Stimulated activated CD4-positive, alpha-beta T cell treated with anti-CD3 and anti-CD28 coated beads, Interleukin-12 subunit alpha, Interleukin-12 subunit beta, amount 100 ng/mL, for 48 hours (primary cell): Measurements from ENCODE around the gene MOGAT2.
"Not testable (repeated sequence)": the region's sequence is repeated elsewhere in the genome, so short reads cannot be mapped to it uniquely, and the experiment has no call there.

Experiments used
- DNase-seq, 3 donors: peaks; one replicate each; pipeline ENCODE4 v3.0.0-alpha.2; 2020; ENCODE audit warnings: low read depth in 2 of 3, low spot score in 1 of 3

MOGAT2 gene

GRCh38 chr11:75717608-75718418, at the start of gene MOGAT2:
MOGAT2 (plus strand) TSS chr11:75717838; CDS start chr11:75717889, 51 bp downstream.
- no peak for DNase-seq

- peak in 2 of 3 donors; percentile 6 to 22 for DNase-seq
Observed at GRCh38 chr11:75668451-75669297, 49.0 kb upstream of the MOGAT2 start, which contains the start of gene MAP6. MAP6 (minus strand) TSS chr11:75669038; CDS start chr11:75668369, 669 bp downstream.

- peak; percentile 8 to 44 (median 43) for DNase-seq
Observed at GRCh38 chr11:75673977-75674582, 43.6 kb upstream of the MOGAT2 start.

- DNase-seq: no peak
Observed at GRCh38 chr11:75677275-75677674, 40.4 kb upstream of the MOGAT2 start.

- DNase-seq: no peak
Observed at GRCh38 chr11:75677909-75678308, 39.7 kb upstream of the MOGAT2 start.

- DNase-seq: no peak
Observed at GRCh38 chr11:75678620-75679259, 38.9 kb upstream of the MOGAT2 start.

- no peak for DNase-seq
Observed at GRCh38 chr11:75679566-75679965, 38.1 kb upstream of the MOGAT2 start.

- DNase-seq: not testable (repeated sequence)
Observed at GRCh38 chr11:75683856-75684255, 33.8 kb upstream of the MOGAT2 start.

GRCh38 chr11:75689863-75690609, 27.6 kb upstream of the MOGAT2 start:
- no peak for DNase-seq

GRCh38 chr11:75691804-75692203, 25.8 kb upstream of the MOGAT2 start:
- DNase-seq: no peak

GRCh38 chr11:75697906-75698581, 19.6 kb upstream of the MOGAT2 start:
- no peak for DNase-seq

GRCh38 chr11:75700940-75701339, 16.7 kb upstream of the MOGAT2 start:
- DNase-seq: no peak

- DNase-seq: no peak
Observed at GRCh38 chr11:75703695-75704237, 13.9 kb upstream of the MOGAT2 start.

- DNase-seq: no peak
Observed at GRCh38 chr11:75705541-75705940, 12.1 kb upstream of the MOGAT2 start.

- peak; percentile 46 to 60 (median 50) for DNase-seq
Observed at GRCh38 chr11:75706260-75706729, 11.3 kb upstream of the MOGAT2 start.

- no peak for DNase-seq
Observed at GRCh38 chr11:75714211-75714610, 3.4 kb upstream of the MOGAT2 start.

- DNase-seq: no peak
Observed at GRCh38 chr11:75715688-75716087, 1.9 kb upstream of the MOGAT2 start.

GRCh38 chr11:75716659-75717058, 979 bp upstream of the MOGAT2 start:
- DNase-seq: no peak
